GM10248 (cell line): ENCODE measurements around the gene FYB1.

Source experiments
- CTCF ChIA-PET: fragments of 300-600 bp; sonication (Branson Sonifier 250); formaldehyde crosslinking; extraction: SDS; loops from one replicate; lab custom pipeline; 2021; ENCODE audit warnings: antibody characterized with exemption; lab: Yijun Ruan, JAX
- POLR2A ChIA-PET: fragments of 350-650 bp; sonication (Branson Sonifier 250); formaldehyde crosslinking; extraction: SDS; loops from one replicate; lab custom pipeline; 2020; ENCODE audit warnings: antibody characterized with exemption; lab: Yijun Ruan, JAX
- DNase-seq: peaks from one replicate; pipeline ENCODE4 v3.0.0; 2012; ENCODE audit errors: extremely low spot score
- CTCF ChIP-seq: IDR thresholded peaks from 2 replicates; pipeline ENCODE4 v1.5.1; 2012; ENCODE audit warnings: mild to moderate bottlenecking, low read depth; ENCODE audit errors: extremely low read depth, missing control alignments, control extremely low read depth

The FYB1 gene

GRCh38 chr5:39068099-39068498 is 151.3 kb downstream of the FYB1 start:
- ChIA-PET CTCF (no interaction called here), POLR2A (no interaction called here)
- TF ChIP-seq CTCF: no peak
- DNase-seq: no peak

- CTCF ChIA-PET: no interaction called here
- DNase-seq: no peak
- POLR2A ChIA-PET: no interaction called here
- no peak for TF ChIP-seq CTCF
These were observed 154.9 kb downstream of the FYB1 start for GRCh38 chr5:39064450-39064849.

- ChIA-PET POLR2A (no interaction called here), CTCF (no interaction called here)
- no peak for TF ChIP-seq CTCF
- DNase-seq: no peak
These were observed 156.3 kb downstream of the FYB1 start for GRCh38 chr5:39063037-39063436.

GRCh38 chr5:39062530-39062929 is 156.8 kb downstream of the FYB1 start:
- TF ChIP-seq CTCF: no peak
- no peak for DNase-seq
- CTCF ChIA-PET: interaction anchor here (1.2 kb wide), 1 partner anchor 9 kb away, joined by 3 read pairs; no protein-coding TSS in a partner anchor
- POLR2A ChIA-PET: no interaction called here

GRCh38 chr5:39062104-39062503 is 157.3 kb downstream of the FYB1 start:
- ChIA-PET CTCF (interaction anchor here (1.2 kb wide), 1 partner anchor 10 kb away, joined by 3 read pairs; no protein-coding TSS in a partner anchor), POLR2A (no interaction called here)
- no peak for TF ChIP-seq CTCF
- DNase-seq: no peak

GRCh38 chr5:39059064-39059463 is 160.3 kb downstream of the FYB1 start:
- ChIA-PET POLR2A (no interaction called here), CTCF (no interaction called here)
- no peak for TF ChIP-seq CTCF
- no peak for DNase-seq
